PC-3 (cell line): ENCODE results near the gene PPP1R26. TPM values are rescaled to one million over a fixed set of nuclear protein-coding genes. Genes with fewer than 3 reads are reported as not detected.
A peak's percentile ranks its signal among the peaks of the same experiment; 100 is the strongest.

Experiments used
- ATAC-seq: fragments of 200-7000 bp; cut with Tn5 transposase; 2 replicates; pipeline ENCODE4 v1.9.1; 2020; ENCODE audit warnings: mild to moderate bottlenecking, moderate library complexity
- BruUV-seq: library from RNA; stranded (reverse); fragments of 400-500 nt; replicated peaks from 2 replicates; lab custom pipeline; 2021; lab: Mats Ljungman, UMichigan
- CTCF ChIA-PET: fragments of 300-600 bp; sonication (Branson Sonifier 250); formaldehyde crosslinking; loops from one replicate; lab custom pipeline; 2022; ENCODE audit warnings: antibody characterized with exemption; lab: Charles Lee
- POLR2A ChIA-PET: fragments of 300-600 bp; sonication (Branson Sonifier 250); formaldehyde crosslinking; loops from one replicate; lab custom pipeline; 2022; ENCODE audit warnings: antibody characterized with exemption; ENCODE audit not compliant: unreplicated experiment; lab: Charles Lee
- DNase-seq: peaks from one replicate; pipeline ENCODE4 v3.0.0-alpha.2; 2015
- H2AFZ ChIP-seq: fragments of 300-600 bp; sonication (generic); 2 replicates; pipeline ENCODE4 v1.6.0; 2016; ENCODE audit warnings: antibody characterized with exemption, low read length
- H3F3A ChIP-seq: fragments of 300-600 bp; sonication (generic); one replicate; pipeline ENCODE4 v1.6.0; 2017; ENCODE audit warnings: antibody characterized with exemption, low read length, control low read depth, mild to moderate bottlenecking; ENCODE audit not compliant: unreplicated experiment
- H3K27ac ChIP-seq: fragments of 300-600 bp; sonication (generic); 2 replicates; pipeline ENCODE4 v1.5.1; 2016; ENCODE audit warnings: mild to moderate bottlenecking, low read length
- H3K27me3 ChIP-seq: fragments of 300-600 bp; sonication (generic); 2 replicates; pipeline ENCODE4 v1.6.1; 2016; ENCODE audit warnings: low read length, mixed read lengths
- H3K36me3 ChIP-seq: fragments of 300-600 bp; sonication (generic); 2 replicates; pipeline ENCODE4 v1.6.1; 2016; ENCODE audit warnings: low read depth, mixed run types, low read length, mixed read lengths
- H3K4me1 ChIP-seq: fragments of 300-600 bp; sonication (generic); 2 replicates; pipeline ENCODE4 v1.5.1; 2016; ENCODE audit warnings: low read length; ENCODE audit not compliant: insufficient read depth
- H3K4me2 ChIP-seq: fragments of 300-600 bp; sonication (generic); 2 replicates; pipeline ENCODE4 v1.6.0; 2016; ENCODE audit warnings: low read length
- H3K4me3 ChIP-seq: fragments of 300-600 bp; sonication (generic); 2 replicates; pipeline ENCODE4 v1.5.1; 2016; ENCODE audit warnings: mild to moderate bottlenecking, low read length, mixed read lengths
- H3K79me2 ChIP-seq: fragments of 300-600 bp; sonication (generic); 2 replicates; pipeline ENCODE4 v1.6.1; 2017; ENCODE audit warnings: low read length, mixed read lengths
- H3K9ac ChIP-seq: fragments of 300-600 bp; sonication (generic); 2 replicates; pipeline ENCODE4 v1.6.0; 2016; ENCODE audit warnings: mild to moderate bottlenecking, low read length
- H3K9me2 ChIP-seq: fragments of 300-600 bp; sonication (generic); replicated peaks from 2 replicates; pipeline ENCODE4 v1.6.1; 2016; ENCODE audit warnings: mixed run types, low read length, mixed read lengths
- H3K9me3 ChIP-seq: fragments of 300-600 bp; sonication (generic); 2 replicates; pipeline ENCODE4 v1.6.1; 2016; ENCODE audit warnings: low read length, mixed read lengths
- H4K20me1 ChIP-seq: fragments of 300-600 bp; sonication (generic); 2 replicates; pipeline ENCODE4 v1.6.1; 2016; ENCODE audit warnings: low read length, mixed read lengths
- CTCF ChIP-seq: fragments of 300-600 bp; sonication (generic); conservative IDR thresholded peaks from 2 replicates; pipeline ENCODE4 v1.5.1; 2017; ENCODE audit warnings: antibody characterized with exemption, low read depth, mild to moderate bottlenecking, low read length
- EZH2 ChIP-seq: fragments of 300-600 bp; sonication (generic); IDR thresholded peaks from one replicate; pipeline ENCODE4 v1.6.1; 2017; ENCODE audit warnings: antibody characterized with exemption, mild to moderate bottlenecking, low read length; ENCODE audit not compliant: unreplicated experiment
- EZH2phosphoT487 ChIP-seq: fragments of 300-600 bp; sonication (generic); IDR thresholded peaks from 2 replicates; pipeline ENCODE4 v1.6.1; 2018; ENCODE audit warnings: mild to moderate bottlenecking, antibody characterized with exemption, low read length, borderline replicate concordance
- intact Hi-C: fragments of 100-400 bp; cut with micrococcal nuclease; formaldehyde crosslinking; loops from 2 replicates; pipeline ENCODE4 v1.9.0; 2023
- total RNA-seq: library from RNA; depleted of rRNA; stranded (reverse); fragments of >200 nt; gene quantifications from 2 replicates; pipeline ENCODE4 v1.2.3, GENCODE V29; 2014

The PPP1R26 gene
- total RNA-seq, 1 experiment from 2014 or later, result 22.6 TPM

GRCh38 chr9:135468854-135469521, 10.6 kb upstream of the PPP1R26 start:
- ATAC-seq, result peak; percentile 90
- Histone ChIP-seq H3K36me3 (no peaks in the 10 kb centered on the region), H3K9me3 (no peaks in the 10 kb centered on the region), H4K20me1 (no peaks in the 10 kb centered on the region), H3K9ac (peak overlapping the region; percentile 68), H3K9me2 (no peaks in the 10 kb centered on the region), H3K4me3 (peak overlapping the region; percentile 64), H3F3A (no peaks in the 10 kb centered on the region), H3K27me3 (no peaks in the 10 kb centered on the region), H2AFZ (peak overlapping the region; percentile 61; the same call in 1 of the 2 replicates), H3K4me1 (peaks cover 20% of the 10 kb centered on the region), H3K79me2 (no peaks in the 10 kb centered on the region), H3K4me2 (peak overlapping the region; percentile 81), H3K27ac (peak overlapping the region; percentile 89)
- peak; percentile 77 for DNase-seq
- intact Hi-C loops, result no loop called here
- ChIA-PET CTCF (no interaction called here), POLR2A (no interaction called here)
- no peak for TF ChIP-seq CTCF
- no peak for TF ChIP-seq EZH2phosphoT487
- TF ChIP-seq EZH2, result no peak
- BruUV-seq, result TSS peak; percentile 99

- no peaks in the 10 kb centered on the region for H3K27me3 ChIP-seq
- DNase-seq (no peak), ATAC-seq (no peak)
- no peaks in the 10 kb centered on the region for H3K9me2 ChIP-seq
- intact Hi-C loops, result no loop called here
- BruUV-seq, result no TSS peak
- no peak overlapping the region for H3K9ac ChIP-seq
- peaks cover 13% of the 10 kb centered on the region for H3K79me2 ChIP-seq
- H3K27ac ChIP-seq, result no peak overlapping the region
- no peak overlapping the region for H3K4me3 ChIP-seq
- CTCF ChIA-PET, result no interaction called here
- H3K9me3 ChIP-seq, result no peaks in the 10 kb centered on the region
- POLR2A ChIA-PET, result no interaction called here
- no peak for TF ChIP-seq EZH2phosphoT487
- no peak for TF ChIP-seq CTCF
- no peak for TF ChIP-seq EZH2
- H3K4me1 ChIP-seq, result peaks cover 19% of the 10 kb centered on the region
- no peaks in the 10 kb centered on the region for H3F3A ChIP-seq
- H2AFZ ChIP-seq, result no peak overlapping the region
- H3K4me2 ChIP-seq, result no peak overlapping the region
- H4K20me1 ChIP-seq, result no peaks in the 10 kb centered on the region
- H3K36me3 ChIP-seq, result no peaks in the 10 kb centered on the region
Observed at GRCh38 chr9:135471791-135472640, 7.6 kb upstream of the PPP1R26 start.
